ENCODE data around the gene POMT1. TPM values are rescaled to one million over a fixed set of nuclear protein-coding genes. Genes with fewer than 3 reads are reported as not detected.

Gene POMT1
- total and polyA plus RNA-seq, 2 of the 8 experiments (the other 6 are each of a cell fraction or from before 2014, with no cell fraction given), result 22.3 to 33.2 TPM

GRCh38 chr9:131555841-131556673 lies 53.3 kb downstream of the POMT1 start:
- peak overlapping the region; percentile 68; the same call in 1 of the 2 replicates for H4K8ac ChIP-seq (ENCODE audit: extremely low read depth, insufficient read depth, low read length)
- no peak overlapping the region for H3K56ac ChIP-seq (replicated peaks; ENCODE audit: insufficient read length, low read depth, low read length)
- no peak overlapping the region for H3K23ac ChIP-seq (ENCODE audit: insufficient read length)
- no peak overlapping the region for H2BK12ac ChIP-seq (ENCODE audit: low read depth, low read length)
- no peak overlapping the region for H2BK5ac ChIP-seq (ENCODE audit: low read depth, low read length)
- H2BK20ac ChIP-seq (ENCODE audit: low read length), result no peak overlapping the region
- WGBS, 2 experiments (ENCODE audit: extremely low coverage in 1 of 2, insufficient coverage in 1 of 2, insufficient read length in 1 of 2, insufficient replicate concordance in 2 of 2, low coverage in 1 of 2, low lambda C conversion rate in 2 of 2, missing lambda C conversion rate in 1 of 2), result 93% methylated on average over 14 of the region's 15 CpGs; no CpG with 5 or more reads in 1 of the 2 experiments
- FAIRE-seq (no peak), DNase-seq (ENCODE audit: low read depth in 1 of 2, low spot score in 2 of 2) (no peak)
- no peak overlapping the region for H4K5ac ChIP-seq (ENCODE audit: insufficient read length, low read depth, low read length)
- H3K79me1 ChIP-seq (ENCODE audit: low read depth, low read length), result no peaks in the 10 kb centered on the region
- no peak overlapping the region; the same call in 1 of the 2 replicates for H3K18ac ChIP-seq (ENCODE audit: extremely low read depth, low read length)
- peaks cover 7 to 11% of the 10 kb centered on the region in 2 experiments for H3K9me3 ChIP-seq (ENCODE audit: insufficient read depth in 2 of 2, low read depth in 1 of 2, low read length in 1 of 2)
- H3K23me2 ChIP-seq (ENCODE audit: low read depth, low read length), result peaks cover 11% of the 10 kb centered on the region; the same call in 1 of the 2 replicates
- H3K4me2 ChIP-seq (ENCODE audit: insufficient read depth in 1 of 2, low read depth in 2 of 2, low read length in 2 of 2), result no peak overlapping the region; a peak in 1 of 4 replicates
- ChIA-PET POLR2A (ENCODE audit: partially characterized antibody) (interaction anchor here (0.6 to 1.3 kb wide), 2 partner anchors 9 to 31 kb away, joined by 3 to 4 read pairs; no protein-coding TSS in a partner anchor), CTCF (ENCODE audit: partially characterized antibody) (interaction anchor here (0.6 to 1.5 kb wide), 4 partner anchors 9 to 282 kb away, joined by 3 to 6 read pairs (median 4); no protein-coding TSS in a partner anchor)
- H3K79me2 ChIP-seq (ENCODE audit: control insufficient read depth in 1 of 2, insufficient read depth in 2 of 2, low read length in 2 of 2), result no peaks in the 10 kb centered on the region
- H4K20me1 ChIP-seq (replicated peaks in 1 of 2; ENCODE audit: control insufficient read depth in 1 of 2, insufficient read depth in 2 of 2, low read length in 2 of 2), result peaks cover 0 to 2% of the 10 kb centered on the region in 2 experiments
- H3K4me1 ChIP-seq (replicated peaks in 1 of 4; ENCODE audit: control insufficient read depth in 3 of 4, insufficient read depth in 4 of 4, low read length in 3 of 4), result no peaks in the 10 kb centered on the region; a peak in 2 of 7 replicates
- no peak overlapping the region for H2BK15ac ChIP-seq (ENCODE audit: low read length)
- H3K36me3 ChIP-seq (ENCODE audit: control insufficient read depth in 2 of 4, insufficient read depth in 4 of 4, low read length in 3 of 4), result no peaks in the 10 kb centered on the region
- no peak overlapping the region for H2AK5ac ChIP-seq (ENCODE audit: low read depth, low read length)
- H3K9ac ChIP-seq (replicated peaks in 1 of 4; ENCODE audit: extremely low read depth in 1 of 4, low read depth in 3 of 4, low read length in 3 of 4), result no peak overlapping the region
- no peak overlapping the region for H2AFZ ChIP-seq (ENCODE audit: low read length)
- H4K91ac ChIP-seq (replicated peaks; ENCODE audit: insufficient read length, low read length), result no peak overlapping the region
- H3K27me3 ChIP-seq (replicated peaks in 1 of 4; ENCODE audit: control insufficient read depth in 3 of 4, extremely low read depth in 1 of 4, insufficient read depth in 3 of 4, low read length in 3 of 4), result peaks cover 13 to 34% (median 29%) of the 10 kb centered on the region in 4 experiments
- no peak overlapping the region for H3K4ac ChIP-seq (replicated peaks; ENCODE audit: insufficient read length, low read depth, low read length)
- no peak overlapping the region for H3K27ac ChIP-seq (ENCODE audit: low read depth, low read length)
- no peak overlapping the region for H2BK120ac ChIP-seq (replicated peaks; ENCODE audit: low read depth, low read length)
- H3K14ac ChIP-seq (ENCODE audit: insufficient read length), result no peak overlapping the region
- H3K4me3 ChIP-seq (ENCODE audit: extremely low read depth in 1 of 4, insufficient read depth in 2 of 4, low read depth in 3 of 4, low read length in 4 of 4), result no peak overlapping the region
- TF ChIP-seq MAFK (IDR thresholded peaks at IDR 0.05; ENCODE audit: low read depth, low read length) (no peak), RXRA (IDR thresholded peaks at IDR 0.05; ENCODE audit: insufficient read depth, low read depth, low read length) (no peak), ZNF274 (IDR thresholded peaks at IDR 0.05; ENCODE audit: borderline replicate concordance, extremely low read depth, low read length) (no peak), ASH2L (IDR thresholded peaks at IDR 0.05; ENCODE audit: low read length) (no peak), HDAC6 (IDR thresholded peaks at IDR 0.05; ENCODE audit: low read depth, low read length) (no peak), SP4 (IDR thresholded peaks at IDR 0.05; ENCODE audit: low read length) (no peak), SP2 (IDR thresholded peaks at IDR 0.05; ENCODE audit: low read length) (no peak), TEAD4 (IDR thresholded peaks at IDR 0.05; ENCODE audit: low read depth, low read length) (no peak), NRF1 (IDR thresholded peaks at IDR 0.05; ENCODE audit: low read depth, low read length) (no peak), YY1 (IDR thresholded peaks at IDR 0.05; ENCODE audit: low read depth, low read length) (no peak), EZH2 (IDR thresholded peaks at IDR 0.05; ENCODE audit: low read depth, low read length, severe bottlenecking) (no peak), KDM1A (IDR thresholded peaks at IDR 0.05; ENCODE audit: borderline replicate concordance, low read length) (no peak), CBX8 (IDR thresholded peaks at IDR 0.05; ENCODE audit: borderline replicate concordance, low read depth, low read length) (no peak)
